Right forelimb (tissue), 1 donor: ENCODE results near the gene CFAP100.

Source experiments
- DNase-seq: peaks from one replicate; pipeline ENCODE4 v3.0.0-alpha.2; 2018

CFAP100 gene

DNA sequence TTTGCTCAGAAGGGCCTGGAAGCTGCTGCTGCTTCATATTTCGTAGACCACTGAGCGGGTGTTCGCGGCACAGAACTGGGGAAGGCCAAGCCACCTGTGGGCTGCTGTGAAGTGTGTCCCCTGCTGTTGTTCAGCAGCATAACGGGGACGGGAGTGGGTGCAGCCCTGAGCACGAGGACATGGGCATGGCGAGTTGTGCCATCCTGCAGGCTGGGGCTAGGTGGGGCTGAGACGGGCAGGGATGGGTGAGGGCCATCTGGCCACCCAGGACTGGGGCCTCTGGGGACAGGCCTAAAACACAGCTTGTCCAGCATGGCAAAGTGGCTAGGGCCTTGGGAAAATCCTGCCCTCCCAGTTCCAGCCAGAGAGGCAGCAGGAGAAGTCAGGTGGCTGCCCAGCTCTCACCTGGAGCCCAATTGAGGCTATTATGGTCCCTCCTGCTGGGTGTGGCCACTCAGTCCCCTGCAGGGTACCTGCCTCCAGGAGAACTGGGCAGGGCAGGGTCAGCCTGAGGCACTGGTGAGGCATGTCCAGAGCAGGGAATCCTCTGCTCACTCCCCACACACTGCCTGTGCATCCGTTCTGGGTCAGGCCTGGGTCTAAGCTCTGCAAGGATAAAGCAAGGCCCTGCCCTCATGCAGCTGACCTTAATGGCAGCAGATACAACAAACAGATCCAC lies 29.5 kb downstream of the CFAP100 start:
- DNase-seq, result no peak

- DNase-seq, result no peak
Observed at GRCh38 chr3:126424751-126425150, 30.0 kb downstream of the CFAP100 start.

DNA sequence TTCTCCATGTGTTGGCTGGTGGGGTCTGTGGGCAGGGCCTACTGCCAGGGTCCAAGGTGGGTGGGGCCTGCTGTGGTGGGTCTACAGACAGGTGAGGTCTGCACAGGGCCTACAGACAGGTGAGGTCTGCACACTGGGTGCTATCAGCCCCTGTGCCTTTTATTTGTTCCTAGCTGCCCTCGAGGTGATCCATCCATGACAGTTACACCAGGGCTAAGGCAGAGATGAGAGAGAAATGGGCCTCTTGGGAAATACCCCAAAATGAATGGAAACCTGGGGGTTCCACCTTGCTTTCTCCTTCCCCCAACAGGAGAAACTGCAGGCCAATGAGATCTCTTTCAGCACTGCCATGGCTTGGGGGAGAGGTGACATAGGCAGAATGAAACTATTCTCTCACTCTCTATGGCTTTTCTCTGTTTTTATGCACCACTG lies 36.4 kb downstream of the CFAP100 start:
- no peak for DNase-seq

DNA sequence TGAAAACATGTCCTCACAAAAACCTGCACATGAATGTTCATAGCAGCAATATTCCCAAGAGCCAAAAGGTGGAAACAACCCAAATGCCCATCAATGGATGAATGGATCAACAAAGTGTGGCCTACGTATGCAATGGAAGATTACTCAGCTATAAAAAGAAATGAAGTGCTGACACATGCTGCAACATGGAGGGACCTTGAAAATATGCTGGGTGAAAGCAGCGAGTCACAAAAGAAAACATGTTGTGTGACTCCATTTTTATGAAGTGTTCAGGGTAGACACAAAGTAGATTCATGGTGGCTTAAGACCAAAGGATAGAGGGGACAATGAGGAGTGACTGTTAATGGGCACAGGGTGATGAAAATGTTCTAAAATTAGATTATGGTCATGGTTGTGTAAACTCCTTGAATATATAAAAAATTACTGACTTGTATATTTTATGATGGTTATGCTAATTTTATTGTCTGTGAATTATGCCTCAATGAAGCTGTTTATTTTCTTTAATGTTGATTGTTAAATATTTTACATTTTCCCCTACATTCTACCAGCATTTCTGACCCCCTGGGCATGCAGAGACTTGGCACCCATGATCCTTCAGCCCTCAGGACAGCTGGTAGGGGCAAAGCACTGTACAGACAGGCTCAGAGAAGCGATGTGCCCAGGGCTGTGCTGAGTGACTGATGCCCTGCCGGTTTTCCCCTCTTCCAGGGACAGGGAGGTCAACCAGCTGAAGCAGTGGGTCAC lies 37.8 kb downstream of the CFAP100 start:
- no peak for DNase-seq

- DNase-seq, result no peak
Observed at GRCh38 chr3:126433105-126433430, 38.4 kb downstream of the CFAP100 start.

DNA sequence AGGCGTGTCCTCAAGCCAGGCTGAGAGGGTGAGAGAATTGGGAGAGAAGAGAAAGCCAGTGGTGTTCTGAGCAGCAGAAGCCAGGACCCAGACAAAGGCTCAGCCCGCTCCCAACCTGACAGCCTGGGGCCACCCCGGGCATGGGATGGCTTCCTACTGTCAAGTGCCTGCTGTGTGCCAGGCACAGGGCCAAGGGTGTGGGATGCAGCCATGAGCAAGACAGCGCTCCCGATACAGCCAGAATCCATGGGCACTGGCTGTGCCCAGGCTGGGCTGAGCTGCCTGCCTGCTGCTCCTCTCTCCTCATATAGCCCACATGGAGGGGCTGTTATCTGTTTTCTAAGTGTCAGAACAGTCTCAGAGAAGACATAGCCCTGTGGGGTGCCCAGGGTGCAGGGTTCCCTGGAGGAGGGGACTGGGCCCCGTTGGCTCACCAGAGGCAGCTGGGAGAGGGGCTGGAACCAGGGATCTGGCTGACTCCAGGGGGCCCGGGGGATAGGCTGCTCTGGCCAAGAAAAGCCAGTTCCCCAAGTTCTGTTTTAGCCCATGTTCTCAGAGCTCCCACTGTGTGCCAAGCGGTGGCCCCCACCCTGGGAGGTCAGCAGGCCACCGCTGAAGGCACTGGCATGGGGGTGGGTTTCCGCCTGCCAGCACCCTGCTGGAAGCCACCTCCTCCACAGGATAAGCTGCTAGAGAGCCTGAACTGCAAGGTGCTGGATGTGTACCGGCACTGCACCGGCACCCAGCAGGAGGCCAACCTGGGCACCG lies 39.0 kb downstream of the CFAP100 start:
- no peak for DNase-seq

DNA sequence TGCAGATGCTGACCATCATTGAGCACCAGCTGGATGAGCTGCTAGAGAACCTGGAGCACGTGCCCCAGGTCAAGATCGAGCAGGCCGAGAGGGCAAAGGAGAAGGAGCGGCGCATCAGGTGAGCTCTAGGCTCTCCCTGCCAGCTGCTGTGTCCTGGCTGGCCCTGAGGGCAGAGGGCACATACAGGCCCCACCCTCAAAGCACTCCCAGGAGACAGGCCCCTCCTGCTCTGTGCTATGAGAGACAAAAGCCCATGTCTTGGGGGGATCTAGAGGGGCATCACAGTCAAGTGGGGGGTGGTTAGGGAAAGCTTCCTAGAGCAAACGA lies 39.5 kb downstream of the CFAP100 start:
- DNase-seq, result no peak

GRCh38 chr3:126434931-126435411 lies 40.3 kb downstream of the CFAP100 start:
- no peak for DNase-seq

- DNase-seq, result no peak
Observed at GRCh38 chr3:126435456-126436315, 41.0 kb downstream of the CFAP100 start.

- DNase-seq, result no peak
Observed at GRCh38 chr3:126436826-126437717, 42.4 kb downstream of the CFAP100 start.

DNA sequence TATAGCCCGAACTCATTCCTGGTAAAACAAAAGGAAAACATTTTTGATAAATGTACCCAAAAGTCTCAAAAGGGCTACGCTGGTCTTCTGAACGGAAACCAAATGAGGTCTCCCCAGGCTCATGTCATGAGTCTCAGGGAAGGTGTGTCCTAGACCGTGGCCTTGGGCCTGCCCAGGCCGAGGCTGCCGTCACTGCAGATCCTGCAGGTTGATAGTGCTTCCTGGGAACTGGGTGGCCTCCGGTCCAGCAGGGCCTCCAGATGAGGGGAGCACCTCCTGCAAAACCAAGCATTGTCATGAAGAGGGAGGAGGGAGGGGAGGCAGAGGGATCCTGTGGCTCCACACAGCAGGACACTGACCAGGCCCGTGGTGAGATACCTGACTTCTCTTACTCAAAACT lies 43.5 kb downstream of the CFAP100 start:
- DNase-seq, result no peak

DNA sequence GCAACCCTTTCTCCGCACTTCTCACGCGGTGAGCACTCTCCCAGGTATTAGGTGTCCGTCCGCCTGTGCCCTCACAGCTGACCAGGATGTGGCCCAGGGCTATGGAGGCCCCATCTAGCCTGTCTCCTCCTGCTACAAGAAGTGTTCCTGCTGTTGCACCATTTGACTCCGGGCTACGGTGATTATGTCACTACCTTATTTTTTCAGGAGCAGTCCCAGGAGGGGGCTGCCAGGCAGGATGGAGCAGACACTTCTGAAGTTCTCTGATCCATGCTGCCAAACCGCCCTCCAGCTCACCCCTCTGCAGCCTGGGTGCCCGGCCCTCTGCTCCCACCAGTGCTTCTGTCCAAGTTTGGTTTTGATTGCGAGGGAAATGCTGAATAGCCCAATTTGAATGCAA lies 44.0 kb downstream of the CFAP100 start:
- DNase-seq, result no peak

GRCh38 chr3:126439346-126439967 lies 44.7 kb downstream of the CFAP100 start:
- no peak for DNase-seq

DNA sequence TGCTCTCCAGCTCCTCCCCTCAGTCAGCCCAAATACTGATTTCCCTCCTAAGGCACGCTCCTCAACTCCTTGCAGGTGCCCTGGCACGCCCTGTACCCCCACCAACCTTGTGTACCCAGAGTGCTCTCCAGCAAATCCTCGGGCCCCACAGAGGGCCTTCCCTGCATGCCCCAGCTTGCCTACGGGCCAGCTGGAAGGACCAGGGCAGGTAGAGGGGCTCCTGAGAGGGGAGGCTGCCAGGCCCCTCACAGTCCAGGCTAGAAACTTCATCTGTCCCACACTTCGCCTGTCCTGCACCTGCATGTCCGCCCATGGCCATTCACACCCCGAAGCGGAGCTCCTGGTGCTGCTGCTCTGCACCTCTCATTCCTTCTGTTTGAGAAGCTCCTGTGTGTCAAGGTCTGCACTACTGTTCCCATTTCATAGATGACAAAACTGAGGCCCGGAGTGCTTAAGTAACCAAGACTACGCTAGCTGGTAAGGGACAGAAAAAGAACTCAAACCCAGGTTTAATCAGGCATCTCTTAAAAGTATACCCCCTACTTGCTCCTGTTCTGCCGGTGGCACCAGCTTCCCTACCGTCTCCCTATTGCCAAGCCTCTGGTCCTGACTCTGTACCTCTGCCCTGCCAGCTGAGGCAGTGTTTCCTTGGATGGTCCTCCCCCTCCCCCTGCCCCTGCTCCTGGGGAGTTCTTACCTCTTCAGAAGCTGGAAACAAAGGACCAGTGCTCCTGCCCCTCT lies 45.4 kb downstream of the CFAP100 start:
- DNase-seq, result no peak

GRCh38 chr3:126440709-126440995 lies 45.9 kb downstream of the CFAP100 start:
- DNase-seq, result no peak

GRCh38 chr3:126441256-126441880 lies 46.7 kb downstream of the CFAP100 start:
- DNase-seq, result no peak

GRCh38 chr3:126442094-126442855 lies 47.6 kb downstream of the CFAP100 start:
- DNase-seq, result peak; percentile 88

- DNase-seq, result no peak
Observed at GRCh38 chr3:126442856-126443242, 48.1 kb downstream of the CFAP100 start.

DNA sequence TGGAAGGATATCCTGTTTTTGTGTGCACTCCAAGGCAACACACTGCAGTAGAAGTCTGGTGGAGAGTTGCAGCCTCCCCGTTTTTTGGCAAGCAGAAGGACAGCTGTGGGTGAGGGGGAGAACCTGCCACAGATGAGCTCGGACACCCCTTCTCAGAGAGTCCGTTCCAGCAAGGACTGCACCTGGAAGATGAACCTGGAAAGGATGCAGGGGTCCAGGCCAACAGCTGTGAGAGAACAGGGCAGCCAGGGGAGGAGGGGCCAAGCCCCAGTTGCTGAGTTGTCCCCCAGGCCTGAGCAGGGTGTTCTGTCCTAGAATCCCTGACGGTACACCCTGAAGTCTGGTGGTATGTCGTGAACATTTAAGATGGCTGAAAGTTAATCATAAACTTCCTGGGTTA lies 50.8 kb downstream of the CFAP100 start:
- no peak for DNase-seq

DNA sequence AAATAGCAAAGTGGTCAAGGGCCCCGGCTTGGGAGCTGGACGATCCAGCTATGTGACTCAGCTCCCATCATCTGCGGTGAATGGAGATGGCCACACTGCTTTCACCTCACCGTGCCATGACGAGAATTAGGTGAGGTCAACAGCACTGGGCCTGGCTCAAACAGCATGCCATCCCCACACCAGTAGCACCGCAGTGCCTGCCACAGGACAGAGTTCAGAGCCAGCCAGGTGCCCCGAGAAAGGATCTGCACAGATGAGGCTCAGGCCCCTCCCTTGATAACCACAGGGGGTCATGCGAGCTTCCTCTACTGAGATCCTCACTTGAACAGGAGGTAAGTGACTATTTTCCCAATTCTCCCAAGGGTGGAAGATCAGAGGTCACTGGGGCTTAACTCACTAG lies 51.6 kb downstream of the CFAP100 start:
- DNase-seq, result no peak
